ENCODE measurements around the gene SALL2.

SALL2 gene

DNA sequence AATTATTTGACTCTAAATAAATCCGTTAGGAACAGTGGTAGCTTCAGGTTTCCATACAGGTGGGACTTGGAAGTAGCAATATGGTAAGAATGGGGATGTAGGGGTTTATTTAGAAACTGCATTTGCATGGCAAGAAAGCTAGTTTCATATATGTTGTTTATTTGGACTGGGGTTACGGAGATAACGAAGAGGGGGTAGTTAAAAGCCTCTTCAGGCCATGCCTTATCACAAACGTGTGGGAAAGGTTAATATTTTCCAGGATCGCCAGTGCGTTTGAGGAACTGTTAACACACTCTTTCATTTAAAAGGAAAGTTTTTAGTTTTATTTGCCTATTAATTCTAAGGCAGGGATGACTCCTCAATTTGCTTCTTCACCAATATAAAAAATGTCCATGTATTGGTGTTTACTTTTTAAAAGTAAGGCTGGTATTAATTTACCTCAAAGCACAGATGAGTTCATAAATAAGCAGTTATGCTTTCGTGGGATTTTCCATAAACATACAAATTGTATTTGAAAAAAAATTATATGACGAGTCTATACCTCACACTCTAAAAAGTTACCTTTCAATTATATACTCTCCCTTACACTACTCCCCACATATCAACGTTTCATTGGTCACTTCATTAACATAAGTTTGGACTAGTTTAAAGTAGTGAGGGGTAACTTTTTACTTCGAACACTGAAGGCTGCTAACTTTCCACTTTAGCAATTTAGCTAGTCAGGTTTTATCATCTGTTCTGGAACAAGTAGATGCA, 50.2 kb downstream of the SALL2 start:
- H3K9me3 ChIP-seq (ENCODE audit: control insufficient read depth, insufficient read depth, low read length) = no peaks in the 10 kb centered on the region
- peak overlapping the region; percentile 100 for H3K4me3 ChIP-seq (ENCODE audit: low read depth, low read length)
- H3K9ac ChIP-seq (ENCODE audit: low read depth, low read length) = peak overlapping the region; percentile 60
- peak overlapping the region; percentile 91 for H3K27ac ChIP-seq (ENCODE audit: low read depth, low read length)
- peaks cover 7% of the 10 kb centered on the region for H3K4me1 ChIP-seq (ENCODE audit: control insufficient read depth, insufficient read depth, low read length)
- H3K36me3 ChIP-seq (ENCODE audit: control insufficient read depth, insufficient read depth, low read length) = peaks cover 27% of the 10 kb centered on the region
- no peaks in the 10 kb centered on the region for H3K27me3 ChIP-seq (ENCODE audit: control insufficient read depth, insufficient read depth, low read length)

Measured in HUES48 (cell line).